Stimulated activated CD4-positive, alpha-beta T cell treated with anti-CD3 and anti-CD28 coated beads, Interleukin-15, amount 100 ng/mL, for 48 hours (primary cell): ENCODE measurements around the gene LRFN2.

Experiments
- DNase-seq, 2 donors: peaks; one replicate each; pipeline ENCODE4 v3.0.0-alpha.2; 2020; ENCODE audit warnings: low read depth in 2 of 2

Gene LRFN2

DNA sequence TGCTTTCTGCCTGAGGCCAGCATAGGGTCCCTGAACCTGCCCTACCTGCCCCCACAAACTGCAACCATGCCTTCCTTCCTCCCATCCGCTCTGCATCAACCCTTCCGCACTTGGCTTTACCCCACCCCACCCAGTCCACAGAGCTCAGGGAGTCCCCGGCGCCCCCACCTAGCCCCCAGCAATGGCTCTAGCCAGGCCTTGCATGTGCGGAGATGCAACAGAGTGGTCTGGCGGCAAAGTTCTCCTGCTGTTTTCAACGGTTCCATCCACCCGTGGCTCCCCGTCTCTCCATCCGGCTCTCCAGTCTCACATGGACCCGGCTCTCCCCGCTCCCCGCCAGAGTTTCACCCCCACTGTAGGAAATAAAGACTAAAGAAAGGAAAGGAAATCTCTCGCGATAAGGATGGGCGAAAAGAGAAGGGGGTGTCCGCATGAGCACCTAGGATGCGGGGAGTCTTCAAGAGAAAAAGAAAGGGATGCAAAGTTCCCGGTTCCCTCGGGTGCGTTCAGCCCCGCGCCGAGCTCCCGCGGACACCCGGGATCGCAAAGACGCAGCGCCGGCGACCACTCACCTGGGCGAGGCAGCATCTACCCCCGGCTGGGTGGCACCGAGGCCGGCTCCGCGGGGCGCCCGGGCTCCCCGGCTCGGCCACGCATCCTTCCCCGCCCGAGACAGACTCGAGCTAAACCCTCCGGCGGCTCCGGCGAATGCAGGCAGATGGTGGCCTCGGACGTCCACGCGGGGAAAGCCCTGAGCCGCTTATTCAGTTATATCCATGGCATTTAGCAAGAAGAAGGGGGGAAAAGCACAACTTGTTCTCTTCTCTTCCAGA lies 579 bp downstream of the LRFN2 start:
- no peak for DNase-seq

DNA sequence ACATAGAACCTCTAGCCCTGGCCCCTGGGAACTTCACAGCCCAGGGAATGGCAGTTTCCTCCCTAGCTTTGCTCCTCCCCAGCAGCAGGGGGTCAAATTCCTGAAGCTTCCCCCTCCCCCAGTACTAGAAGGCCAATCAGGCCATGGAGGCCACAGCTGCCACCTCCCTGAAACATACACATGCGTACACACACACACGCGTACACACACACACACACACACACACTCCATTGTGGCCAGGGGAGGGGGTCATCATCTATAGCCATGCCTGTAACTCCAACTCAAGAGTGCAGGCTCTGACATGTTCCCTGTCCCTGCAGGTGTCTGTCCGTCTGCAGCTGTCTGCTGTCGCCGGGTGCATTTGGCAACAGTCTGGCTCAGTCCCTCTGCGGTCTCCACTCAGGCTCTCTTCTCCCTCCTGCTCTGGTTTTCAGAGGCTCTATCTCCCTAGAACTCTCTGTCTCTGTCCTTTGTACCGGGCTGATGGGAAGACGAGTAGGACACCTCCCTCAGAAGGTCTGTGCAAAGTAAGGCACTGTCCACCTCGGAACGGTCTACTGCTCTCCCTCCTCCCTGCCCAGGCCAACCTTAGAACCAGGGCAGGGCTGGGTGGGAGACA lies 1.4 kb downstream of the LRFN2 start:
- no peak for DNase-seq

DNA sequence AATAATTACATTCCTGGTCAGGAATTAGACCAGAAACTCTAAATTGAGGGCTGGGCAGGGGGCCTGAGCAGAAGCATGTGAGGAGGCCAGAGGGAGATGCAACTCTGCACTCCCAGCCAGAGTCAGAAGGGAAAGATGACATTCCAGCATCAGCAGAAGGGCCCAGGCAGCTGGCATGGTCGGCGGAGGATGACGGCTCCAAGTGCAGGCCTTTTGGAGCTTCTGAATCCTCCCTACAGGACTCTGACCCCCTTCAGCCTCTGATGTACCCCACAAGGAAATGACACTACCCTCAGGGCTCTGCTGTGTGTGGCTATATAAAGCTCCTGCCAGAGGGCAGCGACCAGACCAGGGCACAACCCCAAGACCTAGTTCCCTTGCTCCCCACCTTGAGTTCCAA lies 1.9 kb downstream of the LRFN2 start:
- no peak for DNase-seq

DNA sequence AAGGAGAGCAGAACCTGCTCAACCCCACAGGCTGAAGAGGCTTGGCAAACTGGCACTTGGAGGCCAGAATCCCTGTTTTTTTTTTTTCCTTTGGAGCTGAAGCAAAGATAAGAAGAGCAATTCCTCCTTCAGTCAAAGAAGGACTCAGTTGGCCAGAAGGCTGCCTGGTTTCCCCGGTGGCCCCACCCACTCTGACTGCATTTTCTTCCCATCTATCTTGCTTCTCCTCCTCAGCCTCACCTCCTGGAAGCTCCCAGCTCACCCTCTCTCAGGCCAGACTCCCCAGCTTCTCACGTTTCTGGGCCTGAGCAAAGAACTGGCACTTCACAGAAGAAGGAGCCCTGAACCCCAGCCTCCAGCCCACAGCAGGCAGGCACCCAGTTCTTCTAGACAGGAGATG lies 2.4 kb downstream of the LRFN2 start:
- no peak for DNase-seq

DNA sequence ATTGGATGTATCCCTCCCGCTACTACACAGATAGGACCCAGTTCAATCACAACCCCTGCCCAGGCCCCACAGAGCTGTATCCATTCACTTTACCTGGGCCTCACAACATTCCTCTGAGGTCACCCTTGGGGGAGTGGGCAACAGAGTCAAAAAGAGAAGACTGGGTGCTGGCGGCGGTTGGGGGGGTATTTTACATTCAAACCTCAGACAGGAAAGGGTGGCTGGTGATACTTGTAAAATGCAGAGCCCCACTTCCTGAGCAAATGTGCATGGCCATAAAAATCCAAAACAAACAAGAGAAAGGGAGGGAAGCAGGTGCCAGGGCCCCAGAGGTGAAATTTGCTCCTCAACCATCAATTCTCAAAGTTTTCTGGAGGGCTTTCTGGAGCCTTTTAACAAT lies 3.5 kb downstream of the LRFN2 start:
- no peak for DNase-seq

DNA sequence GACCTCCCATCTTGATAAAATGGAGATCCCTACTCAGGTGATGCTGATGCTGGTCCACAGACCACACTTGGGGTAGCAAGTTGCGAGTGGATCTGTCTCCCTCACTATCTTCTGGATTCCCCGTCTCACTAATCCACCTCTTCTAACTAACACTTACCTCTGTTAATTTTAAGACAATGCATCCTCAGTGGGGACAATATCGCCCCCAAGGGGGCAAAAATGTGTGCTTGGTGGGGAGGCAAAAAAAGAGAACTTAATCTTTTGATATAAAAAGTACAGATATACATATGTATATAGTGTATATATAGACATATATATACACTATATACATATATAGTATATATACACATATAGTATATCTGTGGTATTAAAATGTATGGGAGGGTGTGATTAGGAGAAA lies 4.3 kb downstream of the LRFN2 start:
- no peak for DNase-seq

DNA sequence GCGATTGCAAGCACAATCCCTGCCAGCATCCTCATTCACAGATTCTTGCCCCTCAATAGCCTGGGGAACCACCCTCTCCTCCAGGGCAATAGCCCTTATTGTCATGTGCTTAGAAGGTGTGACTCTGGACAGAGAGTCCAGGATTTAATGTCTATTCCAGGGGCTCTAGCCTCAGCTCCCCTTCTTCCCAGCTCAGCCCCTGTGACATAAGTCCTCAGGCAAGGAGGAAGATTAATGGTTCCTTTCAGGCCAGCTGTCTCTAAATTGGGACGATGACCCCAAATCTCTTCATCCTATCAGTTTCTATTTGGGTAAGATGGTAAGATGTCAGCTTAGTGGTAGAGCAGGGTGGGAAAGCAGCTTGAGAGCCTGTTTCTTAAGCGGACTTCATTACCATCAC lies 8.1 kb downstream of the LRFN2 start:
- no peak for DNase-seq

DNA sequence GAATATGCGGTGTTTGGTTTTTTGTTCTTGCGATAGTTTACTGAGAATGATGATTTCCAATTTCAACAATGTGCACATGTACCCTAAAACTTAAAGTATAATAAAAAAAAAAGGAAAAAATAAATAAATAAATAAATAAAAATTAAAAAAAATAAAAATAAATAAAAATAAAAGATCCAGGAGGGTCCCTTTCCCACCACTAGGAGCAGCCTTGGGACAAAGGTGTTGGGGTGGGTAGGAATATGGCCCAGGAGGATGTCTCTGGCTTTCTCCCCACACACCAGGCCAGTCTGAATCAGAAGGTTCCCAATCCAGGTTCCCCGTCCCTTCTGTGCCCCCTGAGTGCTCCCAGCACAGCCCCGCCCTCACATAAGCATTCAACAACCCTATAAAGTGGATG lies 9.5 kb downstream of the LRFN2 start:
- no peak for DNase-seq

DNA sequence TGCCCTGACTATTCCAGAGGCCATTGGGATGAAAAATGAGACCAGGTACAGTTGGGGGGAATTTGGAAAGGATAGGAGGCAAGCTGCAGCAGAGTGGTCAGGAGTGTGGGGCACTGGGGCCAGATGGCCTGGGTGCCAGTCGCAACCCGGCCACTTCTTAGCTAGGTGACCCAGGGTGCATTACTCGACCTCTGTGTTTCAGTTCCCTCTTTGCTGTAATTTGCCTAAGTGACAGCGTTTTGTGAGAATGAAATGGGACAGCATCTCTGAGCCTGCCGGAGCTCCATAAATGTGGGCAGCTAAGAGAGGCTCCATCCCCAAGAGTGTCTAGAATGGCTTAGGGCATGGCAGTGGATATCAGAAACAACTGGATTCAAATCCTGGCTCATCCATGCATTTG lies 13.9 kb downstream of the LRFN2 start:
- no peak for DNase-seq

DNA sequence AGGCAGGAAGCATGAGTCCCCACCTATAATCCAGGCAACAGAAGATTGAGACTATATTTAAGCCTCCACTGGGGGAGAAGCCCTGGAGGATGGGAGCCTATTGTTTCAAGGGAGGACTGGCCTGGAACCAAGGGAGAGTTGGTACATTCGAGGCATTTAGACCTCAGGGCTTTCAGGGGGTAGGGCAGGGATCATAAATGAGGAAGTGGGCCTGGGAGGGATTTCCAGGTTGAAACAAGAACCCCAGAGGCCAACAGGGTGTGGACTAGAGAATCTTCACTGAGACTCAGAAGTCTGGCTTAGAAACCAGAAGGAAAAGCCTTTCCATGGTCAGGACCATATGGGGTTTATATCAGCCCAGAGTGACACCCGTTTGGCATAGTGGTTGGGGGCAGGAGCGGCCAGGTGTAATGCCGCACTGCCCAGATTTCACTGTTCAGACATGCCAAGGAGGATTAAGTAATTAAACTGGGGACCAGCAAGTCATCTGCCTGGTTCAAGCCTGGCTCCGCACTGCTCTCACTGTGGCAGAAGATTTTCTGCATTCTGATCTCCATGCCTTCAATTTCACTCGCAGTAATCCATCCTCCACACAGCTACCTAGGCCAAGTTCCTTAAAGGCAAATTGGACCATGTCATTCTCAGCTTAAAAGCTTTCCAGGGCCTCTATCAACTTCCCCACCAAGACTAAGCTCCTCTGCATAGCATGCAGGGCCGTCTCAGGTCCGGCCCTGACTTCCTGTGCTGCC lies 17.8 kb downstream of the LRFN2 start:
- no peak for DNase-seq

DNA sequence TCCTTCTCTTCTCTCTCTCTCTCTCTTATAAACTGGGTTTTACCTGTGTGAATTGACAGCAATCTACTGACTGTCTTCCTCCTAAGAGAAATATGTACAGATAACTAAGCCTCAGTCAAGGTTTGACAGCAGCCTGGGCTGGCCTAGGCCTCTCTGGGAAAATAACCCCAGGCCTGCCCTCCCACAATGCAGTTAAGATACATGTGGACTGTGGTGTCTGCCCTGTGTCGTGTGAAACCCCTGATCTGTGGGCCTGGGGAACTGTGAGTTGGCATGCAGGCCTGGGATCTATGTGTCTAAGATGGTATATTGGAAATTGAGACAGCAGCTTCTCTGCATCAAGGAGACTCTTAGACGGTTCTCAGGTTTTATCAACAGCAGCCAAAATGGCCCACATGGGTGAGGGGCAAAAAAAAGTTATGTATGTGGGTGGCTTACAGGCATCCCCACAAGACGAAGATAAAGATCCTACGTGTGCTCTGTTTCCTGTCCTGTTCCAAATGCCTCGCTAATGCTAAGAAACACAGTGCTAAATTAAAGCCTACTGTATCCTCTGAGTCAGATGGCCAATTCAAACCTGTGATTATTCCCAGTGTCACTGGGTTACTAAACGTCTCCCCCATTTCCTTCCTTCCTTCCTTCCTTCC lies 19.0 kb downstream of the LRFN2 start:
- DNase-seq: no peak

DNA sequence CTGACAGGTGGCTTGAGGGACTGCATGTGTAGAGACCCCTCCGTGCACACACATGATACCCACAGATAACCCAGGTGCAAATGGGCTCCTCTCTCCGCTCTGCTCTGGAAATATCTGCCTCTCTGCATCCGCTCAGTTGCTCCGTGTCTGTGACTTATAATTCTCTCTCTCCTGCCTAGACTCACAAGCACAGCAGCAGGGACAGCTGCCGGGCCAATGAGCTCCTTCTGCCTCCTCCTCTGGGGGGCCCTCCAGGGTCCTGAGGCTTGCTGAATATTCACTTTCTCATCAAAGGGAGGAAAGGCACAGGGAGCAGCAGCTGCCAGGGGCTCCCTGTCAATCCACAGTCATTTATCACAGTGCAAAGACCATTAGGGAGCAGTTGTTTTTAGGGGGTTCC lies 24.1 kb downstream of the LRFN2 start:
- no peak for DNase-seq

DNA sequence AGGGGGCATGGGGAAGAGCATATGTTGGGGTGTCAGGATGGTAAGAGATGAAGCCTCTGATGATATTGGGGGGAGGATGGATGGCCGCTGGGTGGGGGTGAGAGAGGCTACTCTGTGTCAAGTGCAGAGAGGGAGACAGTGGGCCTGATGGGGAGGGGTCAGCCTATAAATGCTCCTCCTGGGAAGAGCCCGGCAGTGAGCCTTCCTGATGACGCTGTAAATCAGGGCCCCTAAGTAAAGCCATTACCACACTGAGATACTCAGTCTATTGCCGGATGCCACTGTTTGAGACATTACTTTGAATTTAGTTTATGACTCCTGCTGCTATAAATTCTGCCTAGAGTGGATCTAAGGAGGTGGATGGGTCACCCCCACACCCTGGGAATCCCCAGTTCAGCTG lies 28.1 kb downstream of the LRFN2 start:
- no peak for DNase-seq

DNA sequence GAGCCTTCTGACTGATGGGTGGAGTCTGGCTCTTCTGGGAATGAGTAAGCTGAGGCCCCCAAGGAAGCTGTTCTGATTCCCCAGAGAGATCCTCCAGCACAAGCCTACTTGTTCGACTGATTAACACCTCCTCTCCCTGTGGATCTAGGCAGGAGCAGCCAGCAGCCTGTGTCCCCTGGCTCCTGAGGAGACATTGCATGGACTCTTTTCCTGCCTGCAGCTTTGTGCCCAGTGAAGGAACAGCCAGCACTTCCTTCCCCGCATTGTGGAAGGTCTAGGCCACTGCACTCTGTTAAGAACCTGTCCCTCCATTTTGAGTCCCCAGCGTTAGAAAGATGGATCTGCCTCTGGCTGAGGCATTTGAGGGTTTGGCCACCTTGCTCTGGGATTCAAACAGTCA lies 29.1 kb downstream of the LRFN2 start:
- DNase-seq: no peak

DNA sequence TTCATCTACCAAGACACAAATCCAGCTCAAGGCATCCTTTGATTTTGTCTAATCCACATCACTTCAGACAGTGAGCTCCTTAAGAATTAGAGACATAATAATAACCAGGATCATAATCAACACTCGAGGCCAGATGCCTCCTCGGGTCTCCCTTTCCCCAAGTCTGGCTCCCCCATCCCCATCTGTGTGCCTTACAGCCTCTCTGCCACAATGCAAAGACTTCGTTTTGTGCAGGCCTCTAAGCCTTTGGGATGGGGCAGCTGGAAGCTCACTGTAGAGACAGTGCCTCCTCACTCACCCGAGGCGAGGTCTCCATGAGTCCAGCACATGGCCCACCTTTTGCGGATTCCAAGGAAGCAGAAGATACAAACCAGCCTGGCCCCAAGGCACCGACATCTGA lies 30.3 kb downstream of the LRFN2 start:
- DNase-seq: no peak

DNA sequence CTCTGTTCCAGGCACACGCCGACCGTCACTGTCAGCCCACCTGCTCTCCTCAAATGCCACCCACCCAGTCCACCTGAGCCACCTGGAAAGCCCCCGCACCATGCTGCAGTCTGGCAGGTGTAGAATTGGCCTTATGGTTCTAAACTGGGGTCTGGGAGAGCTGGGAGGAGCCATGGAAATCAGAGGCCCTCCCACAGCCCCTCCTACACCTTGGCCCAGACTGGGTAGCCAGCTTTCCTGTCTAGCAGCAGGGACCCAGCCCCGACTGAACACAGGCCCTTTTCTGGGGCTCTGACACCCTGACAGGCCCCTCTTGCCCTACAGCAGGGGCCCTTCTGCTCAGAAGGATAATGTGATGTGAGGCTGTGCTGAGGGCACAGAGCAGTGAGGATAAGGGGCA lies 31.1 kb downstream of the LRFN2 start:
- no peak for DNase-seq

DNA sequence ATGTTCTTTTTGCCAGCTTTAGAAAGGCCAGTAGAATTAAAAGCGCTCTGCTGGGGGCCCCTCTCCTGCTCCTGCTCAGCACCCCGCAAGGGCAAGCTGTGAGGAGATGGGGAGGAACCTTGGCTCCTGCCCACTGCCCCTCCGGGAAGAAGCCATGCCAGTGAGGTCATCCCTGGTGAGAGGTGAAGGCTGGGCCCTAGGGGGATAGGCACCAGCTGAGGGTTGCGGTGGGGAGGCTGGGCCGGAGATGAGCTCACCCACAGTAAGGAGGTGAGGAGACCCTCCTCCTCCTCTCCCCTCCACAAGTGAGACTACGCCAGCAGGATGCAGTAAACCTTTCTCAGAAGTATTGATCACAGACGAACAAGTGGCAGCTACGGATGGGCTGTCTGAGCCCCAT lies 32.1 kb downstream of the LRFN2 start:
- DNase-seq: no peak

DNA sequence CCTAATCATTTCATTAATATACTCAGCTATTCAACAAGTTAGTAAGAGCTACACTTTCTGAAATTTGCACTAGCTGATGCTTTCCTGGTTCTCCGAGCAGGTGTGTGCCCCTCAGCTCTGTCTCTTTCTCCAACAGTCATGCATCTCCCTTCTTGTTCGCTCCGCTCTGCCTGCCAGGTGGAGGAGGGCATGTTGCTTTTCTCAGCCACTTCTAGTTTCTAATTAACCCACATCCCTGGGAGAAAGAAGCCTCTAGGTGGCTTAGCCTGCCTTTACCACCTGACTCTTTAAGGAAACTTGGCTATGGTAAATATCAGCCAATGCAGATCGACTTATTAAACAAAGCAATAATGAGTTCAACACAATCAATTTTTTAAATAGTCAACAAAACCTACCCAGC lies 34.2 kb downstream of the LRFN2 start:
- DNase-seq: no peak

DNA sequence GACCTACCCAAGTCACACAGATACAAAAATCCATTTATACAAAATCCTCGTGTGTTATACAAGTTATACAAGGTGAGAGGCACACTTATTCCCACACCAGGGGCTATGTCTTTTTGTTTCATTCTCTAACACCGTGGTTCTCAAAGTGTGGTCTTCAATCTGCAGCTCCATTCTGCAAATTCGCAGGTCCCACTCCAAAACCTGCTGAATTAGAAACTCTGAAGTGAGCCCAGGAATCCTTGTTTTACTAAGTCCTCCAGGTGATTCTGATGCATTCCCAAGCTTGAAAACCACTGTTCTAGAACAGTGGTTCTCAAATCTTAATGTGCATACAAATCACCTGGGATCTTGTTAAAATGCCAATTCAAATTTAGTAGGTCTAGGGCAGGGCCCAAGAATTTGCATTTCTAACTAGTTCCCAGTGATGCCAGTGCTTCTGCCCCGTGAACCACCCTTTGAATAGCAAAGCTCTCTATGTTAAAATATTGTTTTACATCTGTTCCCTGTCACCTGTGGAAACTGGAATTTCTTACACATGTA lies 35.1 kb downstream of the LRFN2 start:
- no peak for DNase-seq

DNA sequence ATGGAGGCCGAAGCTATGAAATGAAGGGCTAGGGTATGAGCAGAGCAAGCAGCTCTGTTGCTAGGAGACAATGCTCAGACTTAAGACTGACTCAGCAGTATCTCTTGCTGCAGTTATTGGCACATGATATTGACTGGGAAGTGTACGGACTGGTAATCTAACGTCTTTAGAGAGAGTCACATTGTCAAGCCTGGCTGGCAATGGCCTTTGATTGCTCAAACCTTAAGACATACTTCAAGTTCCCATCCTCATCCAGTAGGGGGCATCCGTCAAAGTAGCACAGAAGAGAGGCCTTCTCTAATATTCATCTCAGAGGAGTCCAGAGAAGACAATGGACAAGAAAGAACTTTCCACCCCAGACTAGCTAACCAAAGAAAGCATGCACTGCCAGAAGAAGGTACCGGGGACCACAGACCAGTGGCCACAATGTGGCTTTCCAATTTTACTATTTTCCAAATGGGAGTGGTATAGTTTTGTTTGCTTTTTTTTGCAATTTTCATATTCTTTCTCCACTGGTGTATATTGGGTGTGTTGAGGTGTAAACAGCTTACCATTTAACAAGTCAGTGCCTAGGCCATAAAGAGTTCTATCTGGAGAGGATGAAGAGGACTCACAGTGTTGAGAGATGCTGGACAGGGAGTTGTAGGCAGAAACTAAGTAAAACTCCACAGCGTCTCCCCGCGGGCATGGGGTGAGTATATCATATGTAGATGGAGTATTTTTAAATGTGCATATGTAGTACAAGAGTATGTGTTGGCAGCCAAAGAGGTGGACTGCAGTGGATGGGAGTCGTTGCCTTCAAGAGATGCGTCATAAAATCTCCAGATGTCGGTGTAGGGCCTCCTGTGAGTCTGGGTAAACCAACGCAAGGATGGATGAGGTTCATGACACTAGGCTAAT lies 36.7 kb downstream of the LRFN2 start:
- DNase-seq: no peak

DNA sequence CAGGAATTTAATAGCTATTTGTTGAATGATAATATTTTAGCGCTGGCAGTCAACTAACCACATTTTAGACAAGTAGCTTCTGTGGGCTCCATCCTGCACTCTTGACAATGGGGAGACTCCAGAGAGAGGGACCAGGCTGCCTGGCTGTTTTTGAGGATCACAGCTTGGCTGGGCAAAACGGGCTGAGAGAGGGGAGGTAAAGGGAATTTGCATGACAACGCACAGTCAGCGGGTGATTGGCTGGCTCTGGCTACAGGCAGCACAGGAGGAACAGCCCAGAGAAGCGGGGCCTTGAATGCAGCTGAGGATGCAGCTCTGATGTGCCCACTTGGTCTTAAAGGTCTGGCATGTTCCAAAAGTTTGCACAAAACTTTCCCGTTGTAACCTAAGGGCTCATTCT lies 41.2 kb downstream of the LRFN2 start:
- DNase-seq: no peak
